ENCODE measurements around the gene OBSL1.

The OBSL1 gene

GRCh38 chr2:219570924-219571310, 422 bp downstream of the OBSL1 start:
- Histone ChIP-seq H3K4me2 (peak overlapping the region; percentile 90 to 99 (median 96)), H3K4me3 (peak overlapping the region; percentile 72 to 89 (median 81)), H4K20me1 (peaks cover 0 to 44% (median 23%) of the 10 kb centered on the region in 11 experiments; a peak in 15 of 22 replicates), H3K4me1 (peaks cover 11 to 47% (median 37%) of the 10 kb centered on the region in 10 experiments; a peak in 19 of 20 replicates), H3K27ac (peak overlapping the region; percentile 71 to 89 (median 81)), H3K27me3 (peaks cover 0 to 13% (median 0%) of the 10 kb centered on the region in 11 experiments; a peak in 5 of 22 replicates), H3K36me3 (peaks cover 0 to 23% (median 14%) of the 10 kb centered on the region in 11 experiments; a peak in 12 of 22 replicates), H3K9ac (peak overlapping the region; percentile 82 to 97 (median 87)), H3K9me3 (replicated peaks in 1 of 11) (no peaks in the 10 kb centered on the region)
- TF ChIP-seq Cebpa-rat (IDR thresholded peaks at IDR 0.05): no peak

GRCh38 chr2:219570194-219570923, 980 bp downstream of the OBSL1 start:
- Histone ChIP-seq H3K4me2 (peak overlapping the region; percentile 90 to 99 (median 96)), H3K27ac (peak overlapping the region; percentile 71 to 89 (median 81)), H3K27me3 (peaks cover 0 to 13% (median 0%) of the 10 kb centered on the region in 11 experiments; a peak in 5 of 22 replicates), H3K36me3 (peaks cover 0 to 29% (median 15%) of the 10 kb centered on the region in 11 experiments; a peak in 13 of 22 replicates), H3K9me3 (replicated peaks in 1 of 11) (no peaks in the 10 kb centered on the region), H3K9ac (peak overlapping the region; percentile 82 to 97 (median 87)), H3K4me1 (peaks cover 11 to 48% (median 37%) of the 10 kb centered on the region in 10 experiments; a peak in 19 of 20 replicates), H4K20me1 (peaks cover 0 to 49% (median 23%) of the 10 kb centered on the region in 11 experiments; a peak in 15 of 22 replicates), H3K4me3 (peak overlapping the region; percentile 72 to 89 (median 81))
- TF ChIP-seq Cebpa-rat (IDR thresholded peaks at IDR 0.05): no peak

- H3K36me3 ChIP-seq: peaks cover 0 to 34% (median 15%) of the 10 kb centered on the region in 11 experiments; a peak in 13 of 22 replicates
- peak overlapping the region; percentile 90 to 99 (median 96) for H3K4me2 ChIP-seq
- peak overlapping the region in 8 of 10 experiments; percentile 72 to 86 (median 81); a peak in 13 of 20 replicates for H3K4me3 ChIP-seq
- H4K20me1 ChIP-seq: peaks cover 0 to 56% (median 23%) of the 10 kb centered on the region in 11 experiments; a peak in 15 of 22 replicates
- H3K9me3 ChIP-seq (replicated peaks in 1 of 11): no peaks in the 10 kb centered on the region
- H3K9ac ChIP-seq: peak overlapping the region in 4 of 11 experiments; percentile 22 to 88 (median 66); a peak in 4 of 22 replicates
- no peak overlapping the region for H3K27ac ChIP-seq
- TF ChIP-seq Cebpa-rat (IDR thresholded peaks at IDR 0.05): no peak
- peaks cover 11 to 48% (median 37%) of the 10 kb centered on the region in 10 experiments; a peak in 19 of 20 replicates for H3K4me1 ChIP-seq
- H3K27me3 ChIP-seq: peaks cover 0 to 13% (median 0%) of the 10 kb centered on the region in 11 experiments; a peak in 5 of 22 replicates
These were observed 1.7 kb downstream of the OBSL1 start for GRCh38 chr2:219569635-219570034.

- no peak overlapping the region for H3K4me3 ChIP-seq
These were observed 2.3 kb downstream of the OBSL1 start for GRCh38 chr2:219569041-219569440.

GRCh38 chr2:219567791-219568361, 3.5 kb downstream of the OBSL1 start:
- H3K4me1 ChIP-seq: peaks cover 11 to 43% (median 37%) of the 10 kb centered on the region in 10 experiments; a peak in 19 of 20 replicates
- peaks cover 0 to 13% (median 0%) of the 10 kb centered on the region in 11 experiments; a peak in 5 of 22 replicates for H3K27me3 ChIP-seq
- TF ChIP-seq Cebpa-rat (IDR thresholded peaks at IDR 0.05): no peak
- no peak overlapping the region for H3K27ac ChIP-seq
- no peak overlapping the region for H3K9ac ChIP-seq
- peaks cover 0 to 70% (median 23%) of the 10 kb centered on the region in 11 experiments; a peak in 16 of 22 replicates for H4K20me1 ChIP-seq
- peaks cover 0 to 34% (median 16%) of the 10 kb centered on the region in 11 experiments; a peak in 13 of 22 replicates for H3K36me3 ChIP-seq
- H3K4me2 ChIP-seq: no peak overlapping the region
- no peak overlapping the region for H3K4me3 ChIP-seq
- no peaks in the 10 kb centered on the region for H3K9me3 ChIP-seq (replicated peaks in 1 of 11)

More at GRCh38 chr2:219569041-219569440, 2.3 kb downstream of the OBSL1 start:
- H3K9ac ChIP-seq: peak overlapping the region in 2 of 11 experiments; percentile 39 to 46; a peak in 2 of 22 replicates
- peak overlapping the region in 10 of 11 experiments; percentile 90 to 99 (median 96); a peak in 20 of 22 replicates for H3K4me2 ChIP-seq
- H3K9me3 ChIP-seq (replicated peaks in 1 of 11): no peaks in the 10 kb centered on the region
- H4K20me1 ChIP-seq: peaks cover 0 to 62% (median 23%) of the 10 kb centered on the region in 11 experiments; a peak in 16 of 22 replicates
- TF ChIP-seq Cebpa-rat (IDR thresholded peaks at IDR 0.05): no peak
- H3K36me3 ChIP-seq: peaks cover 0 to 34% (median 16%) of the 10 kb centered on the region in 11 experiments; a peak in 13 of 22 replicates
- H3K27ac ChIP-seq: no peak overlapping the region
- peaks cover 0 to 13% (median 0%) of the 10 kb centered on the region in 11 experiments; a peak in 5 of 22 replicates for H3K27me3 ChIP-seq
- H3K4me1 ChIP-seq: peaks cover 11 to 43% (median 37%) of the 10 kb centered on the region in 10 experiments; a peak in 19 of 20 replicates

GRCh38 chr2:219567131-219567530, 4.2 kb downstream of the OBSL1 start:
- no peak for TF ChIP-seq Cebpa-rat (IDR thresholded peaks at IDR 0.05)
- peaks cover 0 to 34% (median 16%) of the 10 kb centered on the region in 11 experiments; a peak in 13 of 22 replicates for H3K36me3 ChIP-seq
- peaks cover 0 to 13% (median 0%) of the 10 kb centered on the region in 11 experiments; a peak in 5 of 22 replicates for H3K27me3 ChIP-seq
- no peaks in the 10 kb centered on the region for H3K9me3 ChIP-seq (replicated peaks in 1 of 11)
- H4K20me1 ChIP-seq: peaks cover 0 to 78% (median 28%) of the 10 kb centered on the region in 11 experiments; a peak in 16 of 22 replicates
- H3K9ac ChIP-seq: no peak overlapping the region
- H3K4me1 ChIP-seq: peaks cover 11 to 42% (median 37%) of the 10 kb centered on the region in 10 experiments; a peak in 19 of 20 replicates
- peak overlapping the region in 2 of 11 experiments; percentile 28 to 37; a peak in 1 of 22 replicates for H3K4me2 ChIP-seq
- no peak overlapping the region for H3K27ac ChIP-seq
- no peak overlapping the region for H3K4me3 ChIP-seq

- Histone ChIP-seq H3K36me3 (peaks cover 0 to 34% (median 16%) of the 10 kb centered on the region in 11 experiments; a peak in 13 of 22 replicates), H3K4me2 (peak overlapping the region in 5 of 11 experiments; percentile 3 to 37 (median 23); a peak in 6 of 22 replicates), H3K9me3 (replicated peaks in 1 of 11) (no peaks in the 10 kb centered on the region), H3K9ac (no peak overlapping the region), H4K20me1 (peaks cover 0 to 83% (median 28%) of the 10 kb centered on the region in 11 experiments; a peak in 16 of 22 replicates), H3K27me3 (peaks cover 0 to 13% (median 0%) of the 10 kb centered on the region in 11 experiments; a peak in 5 of 22 replicates), H3K4me3 (no peak overlapping the region), H3K4me1 (peaks cover 9 to 37% (median 32%) of the 10 kb centered on the region in 10 experiments; a peak in 19 of 20 replicates), H3K27ac (no peak overlapping the region)
- TF ChIP-seq Cebpa-rat (IDR thresholded peaks at IDR 0.05): no peak
These were observed 4.7 kb downstream of the OBSL1 start for GRCh38 chr2:219566640-219567039.

All from BLaER1 treated with 17β-estradiol and CSF1 and Interleukin-3, amounts not matched to agents 10 nM and 100 nM (cell line).